Liver (tissue), 9 donors: ENCODE measurements around the gene ANOS1. TPM values are rescaled to one million over a fixed set of nuclear protein-coding genes. Genes with fewer than 3 reads are reported as not detected.

ENCODE experiments used
- DNase-seq: peaks from one replicate; pipeline ENCODE4 v3.0.0-alpha.2; 2017; ENCODE audit warnings: low spot score
- H3K27ac ChIP-seq, 2 donors: one replicate each; pipeline ENCODE4 v1.7.0; 2013; ENCODE audit warnings: inconsistent platforms in 2 of 2, low read length in 2 of 2, control low read depth in 1 of 2, low read depth in 1 of 2, mild to moderate bottlenecking in 1 of 2
- H3K27me3 ChIP-seq, 4 donors: one replicate each; pipeline versions ENCODE4 v1.6.1 to v1.7.0; 2013; ENCODE audit warnings: low read length in 3 of 4, inconsistent platforms in 1 of 4, mild to moderate bottlenecking in 1 of 4, moderate library complexity in 1 of 4; ENCODE audit not compliant: control insufficient read depth in 4 of 4, insufficient read depth in 4 of 4
- H3K36me3 ChIP-seq, 4 donors: one replicate each; pipeline versions ENCODE4 v1.6.1 to v1.7.0; 2013; ENCODE audit warnings: low read length in 3 of 4, mild to moderate bottlenecking in 3 of 4, low read depth in 1 of 4, moderate library complexity in 1 of 4; ENCODE audit not compliant: control insufficient read depth in 4 of 4, insufficient read depth in 3 of 4
- H3K4me1 ChIP-seq, 4 donors: one replicate each; pipeline versions ENCODE4 v1.6.1 to v1.7.0; 2013; ENCODE audit warnings: low read length in 3 of 4, mild to moderate bottlenecking in 3 of 4, moderate library complexity in 1 of 4; ENCODE audit not compliant: control insufficient read depth in 4 of 4, insufficient read depth in 4 of 4
- H3K4me3 ChIP-seq, 3 donors: one replicate each; pipeline versions ENCODE4 v1.6.1 to v1.7.0; 2013; ENCODE audit warnings: low read length in 3 of 3, control low read depth in 1 of 3, low read depth in 1 of 3, mild to moderate bottlenecking in 1 of 3
- H3K9ac ChIP-seq, 2 donors: one replicate each; pipeline ENCODE4 v1.7.0; 2013; ENCODE audit warnings: low read length in 2 of 2, mild to moderate bottlenecking in 2 of 2, moderate library complexity in 2 of 2, control low read depth in 1 of 2, low read depth in 1 of 2
- H3K9me3 ChIP-seq, 4 donors: one replicate each; pipeline versions ENCODE4 v1.6.1 to v1.7.0; 2013; ENCODE audit warnings: low read length in 3 of 4; ENCODE audit not compliant: control insufficient read depth in 4 of 4
- ATF3 ChIP-seq: IDR thresholded peaks from 2 replicates; pipeline ENCODE4 v1.6.1; 2016; ENCODE audit warnings: antibody characterized with exemption
- EGR1 ChIP-seq, 2 donors: IDR thresholded peaks; 2 replicates each; pipeline ENCODE4 v1.6.1; 2016 to 2018; ENCODE audit warnings: antibody characterized with exemption in 2 of 2, low read depth in 2 of 2
- FOXA1 ChIP-seq: IDR thresholded peaks from 2 replicates; pipeline ENCODE4 v1.6.1; 2016; ENCODE audit warnings: antibody characterized with exemption
- FOXA2 ChIP-seq: IDR thresholded peaks from 2 replicates; pipeline ENCODE4 v1.6.1; 2016; ENCODE audit warnings: antibody characterized with exemption
- GABPA ChIP-seq, 2 donors: IDR thresholded peaks in 1 of 2; conservative IDR thresholded peaks in 1 of 2; 2 replicates each; pipeline ENCODE4 v1.6.1; 2016; ENCODE audit warnings: antibody characterized with exemption in 2 of 2, mild to moderate bottlenecking in 1 of 2, moderate library complexity in 1 of 2
- HNF4A ChIP-seq, 2 donors: conservative IDR thresholded peaks; 2 replicates each; pipeline ENCODE4 v1.6.1; 2016; ENCODE audit warnings: antibody characterized with exemption in 2 of 2, mild to moderate bottlenecking in 2 of 2
- HNF4G ChIP-seq: IDR thresholded peaks from 2 replicates; pipeline ENCODE4 v1.6.1; 2016; ENCODE audit warnings: antibody characterized with exemption
- JUND ChIP-seq, 2 donors: IDR thresholded peaks; 2 replicates each; pipeline ENCODE4 v1.6.1; 2016; ENCODE audit warnings: antibody characterized with exemption in 2 of 2
- NR2F2 ChIP-seq: IDR thresholded peaks from 2 replicates; pipeline ENCODE4 v1.6.1; 2016; ENCODE audit warnings: antibody characterized with exemption
- RAD21 ChIP-seq, 2 donors: IDR thresholded peaks; 2 replicates each; pipeline ENCODE4 v1.6.1; 2016; ENCODE audit warnings: antibody characterized with exemption in 2 of 2, mild to moderate bottlenecking in 2 of 2
- REST ChIP-seq: IDR thresholded peaks from 2 replicates; pipeline ENCODE4 v1.6.1; 2016; ENCODE audit warnings: antibody characterized with exemption, mild to moderate bottlenecking
- RXRA ChIP-seq, 2 donors: IDR thresholded peaks; 2 replicates each; pipeline ENCODE4 v1.6.1; 2017 to 2018; ENCODE audit warnings: antibody characterized with exemption in 2 of 2, mild to moderate bottlenecking in 1 of 2
- SP1 ChIP-seq: IDR thresholded peaks from 2 replicates; pipeline ENCODE4 v1.6.1; 2018; ENCODE audit warnings: antibody characterized with exemption, mild to moderate bottlenecking
- TAF1 ChIP-seq: conservative IDR thresholded peaks from 2 replicates; pipeline ENCODE4 v1.6.1; 2016; ENCODE audit warnings: antibody characterized with exemption, mild to moderate bottlenecking
- YY1 ChIP-seq: IDR thresholded peaks from 2 replicates; pipeline ENCODE4 v1.6.1; 2016; ENCODE audit warnings: antibody characterized with exemption, mild to moderate bottlenecking
- ZBTB33 ChIP-seq: IDR thresholded peaks from 2 replicates; pipeline ENCODE4 v1.6.1; 2016; ENCODE audit warnings: antibody characterized with exemption
- polyA plus RNA-seq, 2 donors: library from polyadenylated mRNA; stranded (reverse) in 1 of 2; unstranded in 1 of 2; fragments of 200-250 nt in 1 of 2; fragments of >200 nt in 1 of 2; fragmentation: Nextera tagmentation in 1 of 2; extraction: Ambion mirVana in 1 of 2; gene quantifications; one replicate each; pipeline versions ENCODE4 v1.2.1 to v1.2.3, GENCODE V29; 2013 to 2015
- total RNA-seq, 2 donors: library from RNA; depleted of rRNA; stranded (reverse); fragments of >200 nt; gene quantifications; one replicate each; pipeline ENCODE4 v1.2.3, GENCODE V29; 2014
- TF ChIP-seq, protein P1 (sequence below): fragments of 150-350 bp; IDR thresholded peaks from 2 replicates; pipeline ENCODE4 v1.5.1; 2017; ENCODE audit warnings: improper control_type of control experiment, low read depth, low read length; ENCODE audit not compliant: missing input control
- TF ChIP-seq, protein P2 (sequence below): IDR thresholded peaks from 2 replicates; pipeline ENCODE4 v1.6.1; 2016; ENCODE audit warnings: antibody characterized with exemption
- donor health status: healthy.
- donor health status: healthy.
- donor health status: healthy.
- donor health status: healthy.
- donor health status: healthy.

ANOS1 gene
- total and polyA plus RNA-seq, 4 donors: 0.08 to 1.6 (median 0.27) TPM

DNA sequence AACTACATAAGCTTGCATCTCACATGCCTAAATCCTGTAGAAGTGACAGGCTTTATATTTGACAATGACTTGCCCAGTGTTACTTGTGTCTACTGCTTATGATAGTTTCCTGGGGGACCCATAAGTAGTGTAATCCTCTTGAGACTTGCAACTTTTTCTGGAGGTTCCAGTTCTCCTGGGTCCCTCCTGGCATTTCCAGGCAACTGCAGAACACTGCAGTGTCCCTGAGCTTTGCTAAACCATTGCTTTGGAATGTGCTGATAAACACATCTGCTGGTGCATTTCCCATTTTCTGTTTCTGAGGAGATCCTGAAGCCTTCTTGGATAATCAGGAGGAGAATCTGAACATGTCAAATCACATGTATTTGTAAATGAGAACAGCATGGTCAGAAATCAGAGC, 82.0 kb downstream of the ANOS1 start:
- H3K27me3 ChIP-seq: no peaks in the 10 kb centered on the region
- H3K4me1 ChIP-seq: no peaks in the 10 kb centered on the region
- no peak overlapping the region for H3K27ac ChIP-seq
- DNase-seq: no peak
- TF ChIP-seq RXRA (IDR thresholded peaks at IDR 0.05) (no peak), ZBTB33 (no peak), SP1 (no peak), NR2F2 (no peak), REST (no peak), FOXA2 (no peak), EGR1 (IDR thresholded peaks at IDR 0.05; ENCODE audit: low read depth in 2 of 2) (no peak), TAF1 (no peak), FOXA1 (no peak), HNF4A (conservative IDR thresholded peaks at IDR 0.05) (no peak), ATF3 (no peak), HNF4G (no peak), JUND (IDR thresholded peaks at IDR 0.05) (no peak), YY1 (no peak), RAD21 (IDR thresholded peaks at IDR 0.05) (no peak), GABPA (IDR thresholded peaks at IDR 0.05 in 1 of 2, conservative IDR thresholded peaks at IDR 0.05 in 1 of 2) (no peak)
- TF ChIP-seq, protein P1, sequence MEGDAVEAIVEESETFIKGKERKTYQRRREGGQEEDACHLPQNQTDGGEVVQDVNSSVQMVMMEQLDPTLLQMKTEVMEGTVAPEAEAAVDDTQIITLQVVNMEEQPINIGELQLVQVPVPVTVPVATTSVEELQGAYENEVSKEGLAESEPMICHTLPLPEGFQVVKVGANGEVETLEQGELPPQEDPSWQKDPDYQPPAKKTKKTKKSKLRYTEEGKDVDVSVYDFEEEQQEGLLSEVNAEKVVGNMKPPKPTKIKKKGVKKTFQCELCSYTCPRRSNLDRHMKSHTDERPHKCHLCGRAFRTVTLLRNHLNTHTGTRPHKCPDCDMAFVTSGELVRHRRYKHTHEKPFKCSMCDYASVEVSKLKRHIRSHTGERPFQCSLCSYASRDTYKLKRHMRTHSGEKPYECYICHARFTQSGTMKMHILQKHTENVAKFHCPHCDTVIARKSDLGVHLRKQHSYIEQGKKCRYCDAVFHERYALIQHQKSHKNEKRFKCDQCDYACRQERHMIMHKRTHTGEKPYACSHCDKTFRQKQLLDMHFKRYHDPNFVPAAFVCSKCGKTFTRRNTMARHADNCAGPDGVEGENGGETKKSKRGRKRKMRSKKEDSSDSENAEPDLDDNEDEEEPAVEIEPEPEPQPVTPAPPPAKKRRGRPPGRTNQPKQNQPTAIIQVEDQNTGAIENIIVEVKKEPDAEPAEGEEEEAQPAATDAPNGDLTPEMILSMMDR: no peak
- TF ChIP-seq, protein P2, sequence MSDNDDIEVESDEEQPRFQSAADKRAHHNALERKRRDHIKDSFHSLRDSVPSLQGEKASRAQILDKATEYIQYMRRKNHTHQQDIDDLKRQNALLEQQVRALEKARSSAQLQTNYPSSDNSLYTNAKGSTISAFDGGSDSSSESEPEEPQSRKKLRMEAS: no peak
- no peaks in the 10 kb centered on the region for H3K9me3 ChIP-seq
- H3K36me3 ChIP-seq: no peaks in the 10 kb centered on the region
- no peak overlapping the region for H3K9ac ChIP-seq
- H3K4me3 ChIP-seq: no peak overlapping the region
